K562 (cell line): ENCODE results near the gene SMIM8. TPM values are rescaled to one million over a fixed set of nuclear protein-coding genes. Genes with fewer than 3 reads are reported as not detected.

Source experiments
- ATAC-seq: fragments of 200-7000 bp; cut with Tn5 transposase; 3 replicates; pipeline ENCODE4 v1.9.1; 2020; ENCODE audit warnings: moderate library complexity
- BruUV-seq: library from RNA; stranded (reverse); fragments of 400-500 nt; replicated peaks from 2 replicates; lab custom pipeline; 2021; lab: Mats Ljungman, UMichigan
- CTCF ChIA-PET: fragments of 300-600 bp; formaldehyde crosslinking; extraction: SDS; loops from one replicate; lab custom pipeline; 2021; ENCODE audit warnings: low intra/inter-chr PET ratio; lab: Yijun Ruan, JAX
- POLR2A ChIA-PET: fragments of 300-600, 350-650 bp; sonication (Branson Sonifier 250); formaldehyde crosslinking; extraction: SDS; loops from one replicate; lab custom pipeline; 2021; ENCODE audit warnings: antibody characterized with exemption, inconsistent platforms; lab: Yijun Ruan, JAX
- DNase-seq, 4 experiments: peaks; one replicate each; pipeline versions ENCODE4 v3.0.0 to v3.0.0-alpha.2; 2011 to 2018; ENCODE audit warnings: low spot score in 3 of 4, mixed read lengths in 3 of 4; ENCODE audit errors: extremely low read depth in 1 of 4
- FAIRE-seq: peaks from 2 replicates; lab custom pipeline; 2011; peaks lifted over from hg19 to GRCh38; lab: Jason Lieb, UNC
- H2AFZ ChIP-seq: 2 replicates; pipeline ENCODE4 v1.6.0; 2011; ENCODE audit warnings: low read depth, low read length, control low read depth, inconsistent platforms
- H3K27ac ChIP-seq: fragments of 200-600 bp; 3 replicates; pipeline ENCODE4 v1.8.0; 2011; ENCODE audit warnings: low read depth, mild to moderate bottlenecking, control low read depth, inconsistent platforms, low read length, moderate library complexity, mixed read lengths; ENCODE audit errors: extremely low read depth
- H3K27me3 ChIP-seq, 2 experiments: fragments of 300-600 bp in 1 of 2; 2 replicates in 1 of 2; 3 replicates in 1 of 2; pipeline versions ENCODE4 v1.6.0 to v1.8.0; 2011; ENCODE audit warnings: inconsistent platforms in 2 of 2, low read length in 2 of 2, mild to moderate bottlenecking in 1 of 2, mixed read lengths in 1 of 2, moderate library complexity in 1 of 2; ENCODE audit not compliant: control insufficient read depth in 2 of 2, insufficient read depth in 2 of 2
- H3K36me3 ChIP-seq: fragments of 300-600 bp; 3 replicates; pipeline ENCODE4 v1.8.0; 2011; ENCODE audit warnings: mild to moderate bottlenecking, low read length, inconsistent platforms; ENCODE audit not compliant: control insufficient read depth, insufficient read depth
- H3K4me1 ChIP-seq, 2 experiments: fragments of 200-600 bp in 1 of 2; replicated peaks in 1 of 2; 2 replicates in 1 of 2; 3 replicates in 1 of 2; pipeline versions ENCODE4 v1.5.1 to v1.8.0; 2011; ENCODE audit warnings: inconsistent platforms in 2 of 2, low read length in 2 of 2, mild to moderate bottlenecking in 1 of 2, mixed read lengths in 1 of 2, moderate library complexity in 1 of 2; ENCODE audit not compliant: control insufficient read depth in 2 of 2, insufficient read depth in 2 of 2
- H3K4me2 ChIP-seq: 2 replicates; pipeline ENCODE4 v1.6.1; 2011; ENCODE audit warnings: low read length, control low read depth, inconsistent platforms, mixed read lengths; ENCODE audit not compliant: insufficient read depth
- H3K4me3 ChIP-seq: fragments of 200-600 bp; sonication (generic), shearing (Covaris generic); 2 replicates; pipeline ENCODE4 v1.5.1; 2016; ENCODE audit warnings: control low read depth, inconsistent platforms
- H3K79me2 ChIP-seq: fragments of 200-600 bp; 3 replicates; pipeline ENCODE4 v1.8.0; 2011; ENCODE audit warnings: low read length, inconsistent platforms; ENCODE audit not compliant: control insufficient read depth, insufficient read depth
- H3K9ac ChIP-seq, 2 experiments: 2 replicates each; pipeline versions ENCODE4 v1.6.0 to v1.6.1; 2011; ENCODE audit warnings: low read depth in 2 of 2, low read length in 2 of 2, control low read depth in 1 of 2, inconsistent platforms in 1 of 2, mild to moderate bottlenecking in 1 of 2, mixed read lengths in 1 of 2; ENCODE audit not compliant: insufficient read depth in 1 of 2
- H3K9me1 ChIP-seq: one replicate; pipeline ENCODE4 v1.6.0; 2011; ENCODE audit warnings: inconsistent platforms, mild to moderate bottlenecking, low read length, moderate library complexity; ENCODE audit not compliant: control insufficient read depth, insufficient read depth
- H3K9me3 ChIP-seq: replicated peaks from 2 replicates; pipeline ENCODE4 v1.5.1; 2011; ENCODE audit warnings: low read depth, low read length, inconsistent platforms; ENCODE audit not compliant: control insufficient read depth, insufficient read depth
- H4K20me1 ChIP-seq: replicated peaks from 2 replicates; pipeline ENCODE4 v1.6.1; 2011; ENCODE audit warnings: low read length, inconsistent platforms, mixed read lengths; ENCODE audit not compliant: control insufficient read depth, insufficient read depth
- ARID3A ChIP-seq: IDR thresholded peaks from 2 replicates; pipeline ENCODE4 v1.6.1; 2012; ENCODE audit warnings: low read depth, low read length, improper control_type of control experiment, borderline replicate concordance
- KDM2B ChIP-seq: fragments of 250-450 bp; sonication (Bioruptor Pico); IDR thresholded peaks from 2 replicates; pipeline ENCODE4 v1.8.0; 2021; ENCODE audit warnings: mild to moderate bottlenecking, moderate library complexity
- MECOM ChIP-seq: fragments of 250-450 bp; sonication (Bioruptor Pico); IDR thresholded peaks from 2 replicates; pipeline ENCODE4 v1.8.0; 2022; ENCODE audit warnings: inconsistent platforms
- NFIC ChIP-seq: fragments of 450-650 bp; IDR thresholded peaks from 2 replicates; pipeline ENCODE4 v1.6.1; 2017; ENCODE audit warnings: mild to moderate bottlenecking, inconsistent platforms
- NR1H2 ChIP-seq: sonication (generic); formaldehyde crosslinking; IDR thresholded peaks from 2 replicates; pipeline ENCODE4 v1.4.0; 2020; ENCODE audit warnings: mild to moderate bottlenecking, missing genetic modification reagents
- NR2F6 ChIP-seq: fragments of 450-650 bp; formaldehyde crosslinking; IDR thresholded peaks from 2 replicates; pipeline ENCODE4 v1.4.0; 2020; ENCODE audit warnings: mild to moderate bottlenecking
- PATZ1 ChIP-seq: fragments of 250-450 bp; sonication (Bioruptor Pico); IDR thresholded peaks from 2 replicates; pipeline ENCODE4 v1.5.0; 2020; ENCODE audit warnings: mild to moderate bottlenecking, borderline replicate concordance
- RBM25 ChIP-seq: fragments of 200-400 bp; formaldehyde crosslinking; IDR thresholded peaks from 2 replicates; pipeline ENCODE4 v1.6.1; 2018; ENCODE audit warnings: low read length, low read depth, moderate library complexity; ENCODE audit not compliant: severe bottlenecking
- ZNF146 ChIP-seq: IDR thresholded peaks from one replicate; pipeline ENCODE4 v1.6.1; 2018; ENCODE audit warnings: missing compliant biosample characterization; ENCODE audit not compliant: unreplicated experiment
- WGBS: fragments of 100-300 bp; shearing (Covaris generic); methylation state at CpG from one replicate; pipeline ENCODE4 v1.1.6; 2016; ENCODE audit warnings: low coverage, mixed read lengths; ENCODE audit not compliant: insufficient coverage; ENCODE audit errors: missing lambda C conversion rate; 5-methylcytosine and 5-hydroxymethylcytosine counted together
- in situ Hi-C: fragments of 300-500 bp; cut with MboI; formaldehyde crosslinking; loops from 4 replicates; pipeline ENCODE4 v1.15.0; 2018; ENCODE audit warnings: inconsistent platforms, mixed read lengths
- intact Hi-C: fragments of 100-400 bp; cut with micrococcal nuclease; formaldehyde crosslinking; loops from 2 replicates; pipeline ENCODE4 v1.14.2; 2022
- polyA plus RNA-seq, 8 experiments: library from polyadenylated mRNA; depleted of rRNA in 4 of 8; stranded (reverse) in 5 of 8; unstranded in 3 of 8; fragments of >200 nt; fragmentation: Nextera tagmentation in 2 of 8; fragmentation: Illumina TruSeq in 1 of 8; extraction: Ambion mirVana in 2 of 8; extraction: Trizol in 1 of 8; gene quantifications; 2 replicates each; pipeline versions ENCODE4 v1.2.1 to v1.2.3, GENCODE V29; 2011 to 2014; ENCODE audit warnings: inconsistent platforms in 1 of 8, missing spikeins in 1 of 8
- total RNA-seq, 7 experiments: library from RNA; depleted of rRNA in 6 of 7; stranded (reverse); fragments of >200 nt in 6 of 7; fragmentation: Illumina TruSeq in 2 of 7; extraction: Trizol in 2 of 7; gene quantifications; 2 replicates each; pipeline versions ENCODE4 v1.2.1 to v1.2.3, GENCODE V29; 2011 to 2021; ENCODE audit warnings: low replicate concordance in 1 of 7

SMIM8 gene
- total and polyA plus RNA-seq, 9 of the 15 experiments (the other 6 are each of a cell fraction or from before 2014, with no cell fraction given) = 8.3 to 53.7 (median 15.1) TPM

GRCh38 chr6:87366899-87367298, 44.5 kb downstream of the SMIM8 start:
- 64% methylated on average over 3 of the region's 3 CpGs for WGBS
- H3K79me2 ChIP-seq = no peaks in the 10 kb centered on the region
- H2AFZ ChIP-seq = no peak overlapping the region
- FAIRE-seq = no peak
- no peaks in the 10 kb centered on the region for H3K36me3 ChIP-seq
- no peak overlapping the region for H3K9ac ChIP-seq
- ChIA-PET CTCF (interaction anchor here (0.6 kb wide), 1 partner anchor 13 kb away, joined by 3 read pairs; no protein-coding TSS in a partner anchor), POLR2A (interaction anchor here (0.6 to 1.0 kb wide), 2 partner anchors 52 to 86 kb away, joined by 3 to 5 read pairs; no protein-coding TSS in a partner anchor)
- H3K4me2 ChIP-seq = no peak overlapping the region
- no peak for ATAC-seq
- no peaks in the 10 kb centered on the region for H3K9me1 ChIP-seq
- in situ Hi-C loops (no loop called here), intact Hi-C loops (no loop called here)
- H3K27me3 ChIP-seq = no peaks in the 10 kb centered on the region
- peaks cover 17% of the 10 kb centered on the region; the same call in 1 of the 2 replicates for H3K9me3 ChIP-seq
- no peak for DNase-seq
- H3K4me1 ChIP-seq = peaks cover 4 to 10% of the 10 kb centered on the region in 2 experiments; a peak in 4 of 5 replicates
- H4K20me1 ChIP-seq = no peaks in the 10 kb centered on the region
- no TSS peak for BruUV-seq
- H3K4me3 ChIP-seq = no peak overlapping the region
- no peak overlapping the region for H3K27ac ChIP-seq
- TF ChIP-seq PATZ1 (CRISPR knock-in tag) = no peak
- TF ChIP-seq NFIC = peak; percentile 54; the same call in 1 of the 2 replicates
- TF ChIP-seq, all 486 proteins: peak for 1

- in situ Hi-C loops (no loop called here), intact Hi-C loops (no loop called here)
- no peaks in the 10 kb centered on the region for H4K20me1 ChIP-seq
- DNase-seq = no peak
- ATAC-seq = no peak
- no TSS peak for BruUV-seq
- no peak overlapping the region for H3K27ac ChIP-seq
- no peaks in the 10 kb centered on the region for H3K79me2 ChIP-seq
- CTCF ChIA-PET = interaction anchor here (1.1 kb wide), 1 partner anchor 20 kb away, joined by 3 read pairs; no protein-coding TSS in a partner anchor
- no peaks in the 10 kb centered on the region for H3K36me3 ChIP-seq
- H2AFZ ChIP-seq = no peak overlapping the region
- no peaks in the 10 kb centered on the region for H3K27me3 ChIP-seq
- FAIRE-seq = no peak
- WGBS = 66% methylated on average over 2 of the region's 2 CpGs
- POLR2A ChIA-PET = no interaction called here
- no peaks in the 10 kb centered on the region for H3K4me1 ChIP-seq
- peaks cover 3% of the 10 kb centered on the region; the same call in 1 of the 2 replicates for H3K9me3 ChIP-seq
- no peak overlapping the region for H3K9ac ChIP-seq
- H3K9me1 ChIP-seq = no peaks in the 10 kb centered on the region
- TF ChIP-seq ZNF146 (CRISPR knock-in tag) (peak; percentile 44), RBM25 (peak; percentile 38), KDM2B (no peak), ARID3A (no peak), NR2F6 (CRISPR knock-in tag) (no peak), MECOM (CRISPR knock-in tag) (no peak), NR1H2 (CRISPR knock-in tag) (no peak)
- no peak overlapping the region for H3K4me3 ChIP-seq
- no peak overlapping the region for H3K4me2 ChIP-seq
Measured at GRCh38 chr6:87373377-87373776, 51.0 kb downstream of the SMIM8 start.
